Skeletal muscle satellite cell (primary cell): Measurements from ENCODE around the gene C1QTNF12.

Experiments
- H3K27me3 ChIP-seq: 2 replicates; pipeline ENCODE4 v1.7.0; 2013; ENCODE audit warnings: low read length; ENCODE audit not compliant: control insufficient read depth, insufficient read depth
- H3K36me3 ChIP-seq: 2 replicates; pipeline ENCODE4 v1.7.0; 2013; ENCODE audit warnings: mild to moderate bottlenecking, control low read depth, low read length; ENCODE audit not compliant: insufficient read depth
- H3K4me1 ChIP-seq: 2 replicates; pipeline ENCODE4 v1.7.0; 2013; ENCODE audit warnings: low read length; ENCODE audit not compliant: control insufficient read depth, insufficient read depth
- H3K4me2 ChIP-seq: 2 replicates; pipeline ENCODE4 v1.7.0; 2013; ENCODE audit warnings: mild to moderate bottlenecking, low read length
- H3K4me3 ChIP-seq: 2 replicates; pipeline ENCODE4 v1.7.0; 2013; ENCODE audit warnings: low read length
- H3K9ac ChIP-seq: 2 replicates; pipeline ENCODE4 v1.7.0; 2013; ENCODE audit warnings: mild to moderate bottlenecking, low read depth, low read length, moderate library complexity
- H3K9me3 ChIP-seq: replicated peaks from 2 replicates; pipeline ENCODE4 v1.7.0; 2013; ENCODE audit warnings: mild to moderate bottlenecking, control low read depth, low read length

The C1QTNF12 gene

GRCh38 chr1:1211541-1212441 is 34.7 kb downstream of the C1QTNF12 start:
- Histone ChIP-seq H3K4me1 (peaks cover 23% of the 10 kb centered on the region), H3K36me3 (peaks cover 13% of the 10 kb centered on the region), H3K9ac (no peak overlapping the region), H3K27me3 (peaks cover 5% of the 10 kb centered on the region), H3K9me3 (no peaks in the 10 kb centered on the region), H3K4me3 (no peak overlapping the region), H3K4me2 (no peak overlapping the region)

- Histone ChIP-seq H3K36me3 (peaks cover 8% of the 10 kb centered on the region), H3K9ac (no peak overlapping the region), H3K27me3 (peaks cover 14% of the 10 kb centered on the region), H3K9me3 (no peaks in the 10 kb centered on the region), H3K4me2 (no peak overlapping the region), H3K4me1 (peaks cover 31% of the 10 kb centered on the region), H3K4me3 (no peak overlapping the region)
Observed at GRCh38 chr1:1210726-1211540, 35.6 kb downstream of the C1QTNF12 start.

DNA sequence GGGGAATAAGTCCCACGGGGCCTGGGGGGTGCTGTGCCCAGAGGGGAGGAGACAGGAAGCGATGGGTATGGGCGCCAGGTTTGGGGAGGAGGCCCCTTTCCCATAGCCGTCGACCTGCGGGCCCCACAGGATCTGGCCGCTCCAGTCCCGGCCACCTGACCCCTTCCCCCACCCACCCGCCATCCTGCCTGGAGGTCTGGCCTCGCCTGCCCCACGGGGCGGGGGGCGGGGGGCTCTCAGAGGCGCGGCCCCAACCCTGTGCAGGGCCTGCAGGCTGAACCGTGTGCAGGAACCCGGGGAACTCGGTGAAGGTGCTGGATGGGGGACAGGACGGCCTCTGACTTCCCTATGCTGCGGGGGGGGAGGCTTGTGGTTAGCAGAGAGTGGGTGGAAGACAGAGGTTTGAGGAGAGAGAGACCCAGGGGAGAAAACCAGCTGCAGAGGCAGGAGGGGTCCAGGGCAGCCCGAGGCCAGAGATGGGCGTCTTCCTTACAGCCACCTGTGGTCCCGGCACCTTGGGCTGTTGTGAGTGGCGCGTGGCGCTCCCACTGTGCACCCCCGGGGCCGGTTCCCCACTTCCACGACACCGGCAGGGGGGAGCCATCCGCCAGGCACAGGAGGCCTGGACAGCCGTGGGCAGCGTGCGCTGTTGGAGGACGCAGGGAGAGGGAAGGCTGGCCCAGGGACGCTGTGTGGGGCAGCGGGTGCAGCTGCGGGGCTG is 37.6 kb downstream of the C1QTNF12 start:
- Histone ChIP-seq H3K4me3 (peak overlapping the region; percentile 56), H3K9ac (no peak overlapping the region), H3K36me3 (no peaks in the 10 kb centered on the region), H3K4me2 (peak overlapping the region; percentile 82), H3K27me3 (peaks cover 17% of the 10 kb centered on the region), H3K4me1 (peaks cover 34% of the 10 kb centered on the region), H3K9me3 (no peaks in the 10 kb centered on the region)

GRCh38 chr1:1207571-1207892 is 39.0 kb downstream of the C1QTNF12 start:
- Histone ChIP-seq H3K36me3 (no peaks in the 10 kb centered on the region), H3K4me1 (peaks cover 27% of the 10 kb centered on the region), H3K4me3 (no peak overlapping the region), H3K9ac (no peak overlapping the region), H3K4me2 (peak overlapping the region; percentile 82), H3K27me3 (peaks cover 17% of the 10 kb centered on the region), H3K9me3 (no peaks in the 10 kb centered on the region)

- Histone ChIP-seq H3K9ac (no peak overlapping the region), H3K4me2 (no peak overlapping the region), H3K27me3 (peaks cover 17% of the 10 kb centered on the region), H3K4me3 (no peak overlapping the region), H3K9me3 (no peaks in the 10 kb centered on the region), H3K36me3 (no peaks in the 10 kb centered on the region), H3K4me1 (peaks cover 27% of the 10 kb centered on the region)
Observed at GRCh38 chr1:1206966-1207531, 39.5 kb downstream of the C1QTNF12 start.

DNA sequence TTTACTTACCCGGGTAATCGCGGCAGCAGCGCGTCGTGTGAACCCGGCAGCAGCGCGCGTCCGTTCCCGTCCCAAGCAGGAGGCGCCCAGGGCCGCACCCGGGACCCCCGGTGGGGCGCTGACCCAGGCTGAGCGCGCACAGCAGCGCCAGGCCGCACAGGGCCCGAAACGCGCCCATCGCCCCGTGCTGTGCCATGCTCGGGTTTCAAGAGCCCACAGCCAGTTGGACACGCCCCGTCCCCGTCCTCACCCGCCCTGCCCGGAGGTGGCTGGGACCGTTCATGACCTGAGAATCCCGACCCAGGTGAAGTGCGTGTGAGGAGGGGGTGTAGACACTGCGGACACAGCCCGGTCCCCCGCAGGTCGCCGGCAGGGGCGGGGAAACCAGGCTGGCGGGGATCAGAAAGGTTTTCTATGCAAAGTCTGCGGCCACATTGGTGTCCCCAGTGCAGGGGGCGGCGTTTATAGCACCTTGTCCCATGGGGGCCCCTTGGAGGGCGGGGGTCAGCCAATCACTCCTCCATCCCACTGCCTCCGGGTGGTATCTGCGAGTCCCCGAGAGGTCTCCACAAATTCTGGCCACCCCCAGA is 40.1 kb downstream of the C1QTNF12 start, which contains the start of gene TNFRSF18:
TSS of gene TNFRSF18 (minus strand) at position 217 of the 590 bp plus-strand sequence. CDS start at position 196, 21 bp downstream.
- Histone ChIP-seq H3K36me3 (no peaks in the 10 kb centered on the region), H3K27me3 (peaks cover 17% of the 10 kb centered on the region), H3K4me1 (peaks cover 27% of the 10 kb centered on the region), H3K4me3 (no peak within 1 kb of the TSS), H3K4me2 (peak within 1 kb of the TSS; percentile 67), H3K9me3 (no peaks in the 10 kb centered on the region), H3K9ac (no peak within 1 kb of the TSS)

DNA sequence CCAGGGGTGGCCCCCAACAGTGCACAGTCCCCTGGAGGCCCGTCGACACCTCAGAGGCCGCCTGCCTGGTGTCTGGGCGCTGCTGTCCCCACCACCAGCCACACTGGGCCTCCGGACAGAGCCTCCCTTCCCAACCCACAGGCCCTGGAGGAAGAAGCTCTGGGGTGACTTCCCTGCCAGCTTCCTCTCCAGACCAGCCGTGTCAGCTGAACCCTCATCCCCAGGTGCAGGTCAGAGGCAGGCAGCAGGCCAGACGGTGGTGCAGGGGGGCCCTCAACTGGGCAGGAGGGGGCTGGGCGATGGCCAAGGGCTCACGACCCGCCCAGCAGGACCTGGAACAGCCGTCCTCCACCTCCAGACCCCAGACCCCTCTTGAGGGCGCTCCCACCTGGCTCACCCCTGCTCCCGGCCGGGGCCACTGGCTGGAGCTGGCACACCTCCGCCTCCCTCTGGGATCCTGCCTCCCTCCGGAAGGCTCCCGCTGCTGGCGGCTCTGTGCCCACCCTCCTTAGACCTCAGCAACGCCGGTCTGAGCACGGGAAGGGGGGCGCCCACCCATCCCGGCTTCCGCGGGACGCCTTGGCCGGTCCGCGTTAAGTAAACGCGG is 40.6 kb downstream of the C1QTNF12 start:
- peak overlapping the region; percentile 67 for H3K4me2 ChIP-seq
- no peak overlapping the region for H3K4me3 ChIP-seq
- H3K27me3 ChIP-seq: peaks cover 17% of the 10 kb centered on the region
- H3K4me1 ChIP-seq: peaks cover 27% of the 10 kb centered on the region
- no peak overlapping the region for H3K9ac ChIP-seq
- H3K36me3 ChIP-seq: no peaks in the 10 kb centered on the region
- no peaks in the 10 kb centered on the region for H3K9me3 ChIP-seq

GRCh38 chr1:1204998-1205768 is 41.3 kb downstream of the C1QTNF12 start:
- Histone ChIP-seq H3K9me3 (no peaks in the 10 kb centered on the region), H3K36me3 (no peaks in the 10 kb centered on the region), H3K4me2 (no peak overlapping the region), H3K4me1 (peaks cover 27% of the 10 kb centered on the region), H3K4me3 (no peak overlapping the region), H3K9ac (no peak overlapping the region), H3K27me3 (peaks cover 21% of the 10 kb centered on the region)

GRCh38 chr1:1204425-1204920 is 42.0 kb downstream of the C1QTNF12 start:
- no peak overlapping the region for H3K9ac ChIP-seq
- peaks cover 27% of the 10 kb centered on the region for H3K4me1 ChIP-seq
- H3K4me3 ChIP-seq: no peak overlapping the region
- H3K36me3 ChIP-seq: no peaks in the 10 kb centered on the region
- no peak overlapping the region for H3K4me2 ChIP-seq
- H3K9me3 ChIP-seq: no peaks in the 10 kb centered on the region
- peaks cover 21% of the 10 kb centered on the region for H3K27me3 ChIP-seq
